ENCODE data around the gene ACOT11. TPM values are rescaled to one million over a fixed set of nuclear protein-coding genes. Genes with fewer than 3 reads are reported as not detected.

ACOT11 gene
- total and polyA plus RNA-seq, 2 of the 13 experiments (the other 11 are each of a cell fraction or from before 2014, with no cell fraction given): 2.6 to 3.3 TPM

GRCh38 chr1:54542120-54542961 lies 5.7 kb upstream of the ACOT11 start (continued):
- TF ChIP-seq ARHGAP35 (CRISPR knock-in tag; IDR thresholded peaks at IDR 0.05; ENCODE audit: borderline replicate concordance) (no peak; the same call in 1 of the 2 replicates), CREM (IDR thresholded peaks at IDR 0.05) (no peak), CREM (CRISPR knock-in tag; IDR thresholded peaks at IDR 0.05) (no peak), ATRX (CRISPR knock-in tag; IDR thresholded peaks at IDR 0.05; ENCODE audit: borderline replicate concordance) (no peak), TBP (CRISPR knock-in tag; IDR thresholded peaks at IDR 0.05) (no peak), ZNF580 (CRISPR knock-in tag; IDR thresholded peaks at IDR 0.05; ENCODE audit: borderline replicate concordance, low read depth) (0 out of 2 replicates have a peak, but pooled peaks have one; percentile 24), RFXAP (CRISPR knock-in tag; IDR thresholded peaks at IDR 0.05; ENCODE audit: borderline replicate concordance) (no peak), ZNF33A (CRISPR knock-in tag; IDR thresholded peaks at IDR 0.05; ENCODE audit: borderline replicate concordance) (no peak), GTF2F1 (IDR thresholded peaks at IDR 0.05; ENCODE audit: low read length) (no peak), TBL1XR1 (IDR thresholded peaks at IDR 0.05; ENCODE audit: borderline replicate concordance, low read length, partially characterized antibody) (no peak), HDAC1 (CRISPR knock-in tag; IDR thresholded peaks at IDR 0.05) (peak; percentile 89), FOXJ3 (CRISPR knock-in tag; IDR thresholded peaks at IDR 0.05; ENCODE audit: borderline replicate concordance) (no peak), HMG20A (CRISPR knock-in tag; IDR thresholded peaks at IDR 0.05; ENCODE audit: borderline replicate concordance) (no peak), TFAP4 (IDR thresholded peaks at IDR 0.05; ENCODE audit: borderline replicate concordance, low read depth) (peak; percentile 63; the same call in 1 of the 2 replicates), CBX2 (IDR thresholded peaks at IDR 0.05; ENCODE audit: low read depth, low read length) (no peak), CBX2 (CRISPR knock-in tag; IDR thresholded peaks at IDR 0.05; ENCODE audit: low read depth) (0 out of 2 replicates have a peak, but pooled peaks have one; percentile 36), AKNA (CRISPR knock-in tag; IDR thresholded peaks at IDR 0.05; ENCODE audit: borderline replicate concordance) (no peak), SRSF9 (IDR thresholded peaks at IDR 0.05; ENCODE audit: borderline replicate concordance, insufficient read depth, low read depth, low read length, poor library complexity, severe bottlenecking) (no peak), MNT (IDR thresholded peaks at IDR 0.05) (no peak), HMGA1 (CRISPR knock-in tag; conservative IDR thresholded peaks at IDR 0.05) (no peak), JUNB (CRISPR knock-in tag; IDR thresholded peaks at IDR 0.05; ENCODE audit: borderline replicate concordance) (no peak; the same call in 1 of the 2 replicates), SMAD9 (CRISPR knock-in tag; IDR thresholded peaks at IDR 0.05) (no peak)

Data from HepG2 (cell line).